Measurements from ENCODE around the gene CPSF4.

Gene CPSF4

DNA sequence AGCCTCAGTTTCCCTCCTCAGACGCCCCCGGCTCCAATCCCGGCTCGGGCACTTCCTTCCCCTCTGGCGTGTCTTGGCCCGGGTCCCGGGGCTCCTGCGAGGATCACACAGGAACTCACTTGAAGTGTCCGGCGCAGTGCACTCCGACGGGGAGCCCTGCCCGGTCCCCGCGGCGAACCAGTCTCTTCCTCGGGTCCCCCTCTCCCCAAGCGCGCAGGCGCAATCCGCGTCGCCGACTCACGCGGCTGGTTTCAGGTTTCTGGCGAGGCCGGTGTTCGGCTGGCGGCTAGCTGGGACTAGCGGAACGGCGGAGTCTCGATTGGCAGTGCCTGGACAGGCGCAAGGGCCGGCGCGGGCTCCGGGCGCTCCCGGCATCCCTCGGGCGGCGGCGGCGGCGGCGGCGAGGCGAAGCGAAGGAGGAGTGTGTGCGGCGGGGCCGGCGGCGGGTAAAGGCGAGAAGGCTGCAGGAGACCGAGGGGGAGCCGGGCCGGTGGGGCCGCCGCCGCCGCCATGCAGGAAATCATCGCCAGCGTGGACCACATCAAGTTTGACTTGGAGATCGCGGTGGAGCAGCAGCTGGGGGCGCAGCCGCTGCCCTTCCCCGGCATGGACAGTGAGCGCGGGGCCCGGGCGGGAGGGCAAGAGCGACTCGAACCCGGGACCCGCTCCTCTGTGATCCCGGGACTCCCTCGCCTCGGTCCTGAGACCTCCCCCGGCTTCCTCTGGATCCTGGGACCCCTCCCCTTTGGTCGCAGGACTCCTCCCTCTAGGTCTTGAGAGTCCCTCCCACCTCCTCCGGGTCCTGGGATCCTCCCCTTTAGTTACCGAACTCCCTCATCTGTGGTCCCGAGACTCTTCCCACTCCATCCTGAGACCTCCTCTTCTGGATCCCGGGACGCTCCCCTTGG, at the start of gene CPSF4, which contains the start of gene PTCD1:
Gene CPSF4, plus strand, starts transcription at position 371 of the 908 bp plus-strand sequence. Its CDS starts 140 bp downstream, at position 511.
Gene PTCD1, minus strand, starts transcription at position 226 of the 908 bp plus-strand sequence. CDS start 3,556 bp downstream, outside the sequence.
- Histone ChIP-seq H3K36me3 (ENCODE audit: control insufficient read depth, insufficient read depth, low read length) (peaks cover 10% of the 10 kb centered on the region), H3K27me3 (replicated peaks; ENCODE audit: control insufficient read depth, insufficient read depth, low read length) (no peaks in the 10 kb centered on the region), H3K4me3 (replicated peaks; ENCODE audit: low read depth, low read length) (peak within 1 kb of the TSS; percentile 96)
- TF ChIP-seq, protein P1, sequence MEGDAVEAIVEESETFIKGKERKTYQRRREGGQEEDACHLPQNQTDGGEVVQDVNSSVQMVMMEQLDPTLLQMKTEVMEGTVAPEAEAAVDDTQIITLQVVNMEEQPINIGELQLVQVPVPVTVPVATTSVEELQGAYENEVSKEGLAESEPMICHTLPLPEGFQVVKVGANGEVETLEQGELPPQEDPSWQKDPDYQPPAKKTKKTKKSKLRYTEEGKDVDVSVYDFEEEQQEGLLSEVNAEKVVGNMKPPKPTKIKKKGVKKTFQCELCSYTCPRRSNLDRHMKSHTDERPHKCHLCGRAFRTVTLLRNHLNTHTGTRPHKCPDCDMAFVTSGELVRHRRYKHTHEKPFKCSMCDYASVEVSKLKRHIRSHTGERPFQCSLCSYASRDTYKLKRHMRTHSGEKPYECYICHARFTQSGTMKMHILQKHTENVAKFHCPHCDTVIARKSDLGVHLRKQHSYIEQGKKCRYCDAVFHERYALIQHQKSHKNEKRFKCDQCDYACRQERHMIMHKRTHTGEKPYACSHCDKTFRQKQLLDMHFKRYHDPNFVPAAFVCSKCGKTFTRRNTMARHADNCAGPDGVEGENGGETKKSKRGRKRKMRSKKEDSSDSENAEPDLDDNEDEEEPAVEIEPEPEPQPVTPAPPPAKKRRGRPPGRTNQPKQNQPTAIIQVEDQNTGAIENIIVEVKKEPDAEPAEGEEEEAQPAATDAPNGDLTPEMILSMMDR (IDR thresholded peaks at IDR 0.05; ENCODE audit: insufficient read depth, low read length, poor library complexity, severe bottlenecking), result no peak
- DNase-seq (ENCODE audit: extremely low read depth, insufficient read length), result peak; percentile 95

DNA sequence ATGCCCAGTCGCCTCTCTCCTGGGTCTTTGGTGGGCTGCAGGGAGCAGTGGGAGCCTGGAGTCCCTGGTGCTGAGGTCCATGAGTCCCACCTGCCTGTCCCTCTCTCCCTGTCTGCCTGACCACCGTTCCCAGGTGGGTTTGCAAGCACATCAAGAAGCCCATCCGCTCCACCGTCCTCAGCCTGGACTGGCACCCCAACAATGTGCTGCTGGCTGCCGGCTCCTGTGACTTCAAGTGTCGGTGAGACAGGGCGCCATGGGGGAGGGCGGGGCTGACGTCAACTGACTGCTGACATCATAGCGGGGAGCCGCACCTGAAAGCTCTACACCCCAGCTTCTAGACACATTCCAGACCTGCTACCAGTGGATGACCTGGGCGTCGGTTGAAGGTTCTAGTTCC, 49.0 kb upstream of the CPSF4 start:
- peaks cover 67% of the 10 kb centered on the region for H3K36me3 ChIP-seq (ENCODE audit: control insufficient read depth, insufficient read depth, low read length)
- no peak for DNase-seq (ENCODE audit: extremely low read depth, insufficient read length)
- no peak overlapping the region for H3K4me3 ChIP-seq (replicated peaks; ENCODE audit: low read depth, low read length)
- no peaks in the 10 kb centered on the region for H3K27me3 ChIP-seq (replicated peaks; ENCODE audit: control insufficient read depth, insufficient read depth, low read length)
- TF ChIP-seq, protein P1 (IDR thresholded peaks at IDR 0.05; ENCODE audit: insufficient read depth, low read length, poor library complexity, severe bottlenecking), result no peak

DNA sequence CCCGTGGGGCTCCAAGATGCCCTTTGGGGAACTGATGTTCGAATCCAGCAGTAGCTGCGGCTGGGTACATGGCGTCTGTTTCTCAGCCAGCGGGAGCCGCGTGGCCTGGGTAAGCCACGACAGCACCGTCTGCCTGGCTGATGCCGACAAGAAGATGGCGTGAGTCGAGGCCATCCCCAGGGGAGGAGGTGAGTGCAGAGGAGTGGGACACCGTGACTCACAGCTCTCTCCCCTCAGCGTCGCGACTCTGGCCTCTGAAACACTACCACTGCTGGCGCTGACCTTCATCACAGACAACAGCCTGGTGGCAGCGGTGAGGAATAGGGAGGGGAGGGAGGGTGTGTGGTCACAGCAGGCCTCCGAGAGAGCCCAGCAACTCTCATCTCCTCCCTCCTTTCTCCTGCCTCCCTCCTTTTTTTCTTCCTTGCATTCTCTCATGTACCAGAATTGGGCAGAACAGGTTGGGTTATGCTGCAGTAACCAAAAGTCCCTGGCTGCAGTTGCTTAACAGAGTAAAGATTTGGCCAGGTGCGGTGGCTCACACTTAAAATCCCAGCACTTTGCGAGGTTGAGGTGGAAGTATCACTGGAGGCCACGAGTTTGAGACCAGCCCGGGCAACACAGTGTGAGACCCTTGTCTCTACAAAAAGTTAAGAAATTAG, 47.7 kb upstream of the CPSF4 start:
- Histone ChIP-seq H3K27me3 (replicated peaks; ENCODE audit: control insufficient read depth, insufficient read depth, low read length) (no peaks in the 10 kb centered on the region), H3K4me3 (replicated peaks; ENCODE audit: low read depth, low read length) (no peak overlapping the region), H3K36me3 (ENCODE audit: control insufficient read depth, insufficient read depth, low read length) (peaks cover 72% of the 10 kb centered on the region)
- no peak for DNase-seq (ENCODE audit: extremely low read depth, insufficient read length)
- TF ChIP-seq, protein P1 (IDR thresholded peaks at IDR 0.05; ENCODE audit: insufficient read depth, low read length, poor library complexity, severe bottlenecking), result no peak

DNA sequence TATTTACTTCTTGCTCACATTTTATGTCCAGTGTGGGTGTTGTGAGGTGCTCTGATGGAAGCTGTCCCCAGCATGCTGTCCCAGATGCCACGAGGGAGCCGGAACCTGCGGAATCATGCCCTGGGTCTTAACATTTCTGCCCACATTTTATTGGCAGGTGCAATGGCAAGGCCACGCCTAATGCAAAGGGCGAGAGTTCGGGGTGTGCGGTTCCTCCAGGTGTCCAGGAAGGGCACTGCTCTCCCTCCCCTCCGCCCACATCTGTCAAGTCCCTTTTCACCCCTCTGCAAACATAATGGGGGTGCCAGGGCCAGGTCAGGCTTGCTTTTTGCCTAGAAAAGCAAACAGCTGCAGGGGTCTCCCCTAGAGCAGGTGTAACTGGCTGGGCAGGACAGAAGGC, 46.7 kb upstream of the CPSF4 start:
- no peaks in the 10 kb centered on the region for H3K27me3 ChIP-seq (replicated peaks; ENCODE audit: control insufficient read depth, insufficient read depth, low read length)
- TF ChIP-seq, protein P1 (IDR thresholded peaks at IDR 0.05; ENCODE audit: insufficient read depth, low read length, poor library complexity, severe bottlenecking), result no peak
- DNase-seq (ENCODE audit: extremely low read depth, insufficient read length), result no peak
- peaks cover 68% of the 10 kb centered on the region for H3K36me3 ChIP-seq (ENCODE audit: control insufficient read depth, insufficient read depth, low read length)
- H3K4me3 ChIP-seq (replicated peaks; ENCODE audit: low read depth, low read length), result no peak overlapping the region

DNA sequence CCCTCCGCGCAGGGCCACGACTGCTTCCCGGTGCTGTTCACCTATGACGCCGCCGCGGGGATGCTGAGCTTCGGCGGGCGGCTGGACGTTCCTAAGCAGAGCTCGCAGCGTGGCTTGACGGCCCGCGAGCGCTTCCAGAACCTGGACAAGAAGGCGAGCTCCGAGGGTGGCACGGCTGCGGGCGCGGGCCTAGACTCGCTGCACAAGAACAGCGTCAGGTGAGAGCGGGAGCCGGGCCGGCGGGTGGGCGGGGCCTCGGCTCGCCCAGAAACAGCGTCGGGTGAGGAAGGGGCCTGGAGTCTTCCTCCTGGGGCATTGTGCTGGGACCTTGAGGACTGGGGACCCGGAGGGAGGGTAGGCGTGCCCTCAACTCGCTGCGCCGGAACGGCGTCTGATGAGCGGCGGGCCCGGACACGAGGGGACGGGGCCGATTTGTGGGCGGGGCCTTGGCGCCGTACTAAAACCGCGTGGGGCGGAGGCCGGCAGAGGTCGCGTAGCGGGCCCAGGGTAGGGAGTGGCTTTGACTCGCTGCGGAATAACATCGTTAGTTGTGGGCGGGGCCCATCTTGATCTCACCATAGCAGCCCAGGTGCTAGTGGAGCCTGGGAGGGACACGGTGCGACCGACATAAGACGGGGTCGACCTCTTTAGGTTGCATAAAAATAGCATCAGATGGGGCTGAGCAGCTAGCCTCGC, 45.9 kb upstream of the CPSF4 start:
- TF ChIP-seq, protein P1 (IDR thresholded peaks at IDR 0.05; ENCODE audit: insufficient read depth, low read length, poor library complexity, severe bottlenecking), result no peak
- H3K36me3 ChIP-seq (ENCODE audit: control insufficient read depth, insufficient read depth, low read length), result peaks cover 71% of the 10 kb centered on the region
- no peaks in the 10 kb centered on the region for H3K27me3 ChIP-seq (replicated peaks; ENCODE audit: control insufficient read depth, insufficient read depth, low read length)
- DNase-seq (ENCODE audit: extremely low read depth, insufficient read length), result peak; percentile 61
- no peak overlapping the region for H3K4me3 ChIP-seq (replicated peaks; ENCODE audit: low read depth, low read length)

All from GM06990 (cell line).